NCI-H1436 treated with DMSO at 0.1 percent for 48 hours (cell line): ENCODE data around the gene SIAH2.

Experiments used
- DNase-seq: peaks from one replicate; lab custom pipeline; 2025; lab: John Stamatoyannopoulos, UW

The SIAH2 gene

DNA sequence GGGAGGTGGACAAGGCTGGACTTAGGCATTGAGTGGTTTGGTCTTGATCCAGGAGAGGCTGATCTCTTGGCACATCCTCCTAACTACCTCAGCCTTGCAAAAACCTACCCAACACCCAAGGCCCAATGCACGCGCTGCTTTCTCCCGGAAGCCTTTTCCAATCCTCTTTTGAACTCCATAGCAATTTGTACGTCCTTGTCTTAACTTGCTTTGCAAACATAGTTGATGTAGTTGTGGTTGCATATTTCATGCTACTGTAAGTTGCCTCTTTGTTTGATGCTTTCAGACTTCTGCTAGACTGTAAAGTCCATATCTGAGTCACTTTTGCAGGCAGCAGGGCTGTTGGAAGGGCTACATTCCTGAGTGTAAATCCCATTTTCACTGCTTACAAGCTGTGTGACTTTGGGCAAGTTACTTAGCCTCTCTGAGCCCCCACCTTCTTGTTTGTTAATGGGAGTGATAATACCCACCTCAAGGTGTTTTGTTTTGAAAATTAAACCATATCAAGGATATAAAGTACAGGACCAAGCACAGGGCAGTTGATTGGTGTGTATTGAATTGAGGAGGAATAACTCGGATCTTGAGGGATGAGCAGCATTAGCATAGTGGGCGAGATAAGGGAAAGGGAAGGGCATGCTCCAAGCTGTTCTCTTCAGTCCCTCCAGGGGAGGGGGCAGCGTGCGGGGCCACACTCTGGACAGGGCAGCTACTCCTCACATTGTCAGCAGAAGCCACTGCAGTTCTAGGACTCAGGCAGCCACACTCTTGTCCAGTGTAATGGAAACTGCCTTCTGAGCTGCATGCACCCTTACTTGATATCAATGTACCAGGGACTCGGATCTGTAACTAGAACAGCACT is 28.8 kb downstream of the SIAH2 start:
- no peak for DNase-seq

DNA sequence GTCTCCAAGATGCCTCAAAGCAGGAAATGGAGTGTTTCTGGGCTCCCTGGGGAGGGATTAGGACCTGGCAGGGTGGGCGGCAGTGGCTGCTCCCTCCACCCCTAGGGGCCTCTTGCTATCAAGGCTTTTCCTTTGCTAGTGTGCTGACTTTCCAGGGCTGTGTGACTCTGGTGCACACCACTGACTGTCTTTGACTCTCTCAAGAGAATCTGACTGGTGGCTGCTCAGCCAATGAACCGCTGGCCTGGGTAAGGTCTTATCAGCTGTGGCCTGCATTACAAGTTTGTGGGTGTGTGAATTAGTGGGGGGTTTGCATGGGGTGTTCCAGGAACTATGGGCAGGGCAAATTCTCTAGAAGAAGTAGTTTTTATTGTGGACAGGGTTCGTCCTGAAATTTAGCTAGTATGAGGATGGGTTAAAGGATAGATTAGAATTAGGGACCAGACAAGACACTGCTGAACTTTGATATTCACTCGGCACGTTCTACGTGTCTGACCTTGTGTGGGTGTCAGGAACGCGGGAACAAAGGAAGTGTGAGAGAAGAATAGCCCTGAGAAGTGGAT is 29.5 kb downstream of the SIAH2 start:
- DNase-seq = no peak

DNA sequence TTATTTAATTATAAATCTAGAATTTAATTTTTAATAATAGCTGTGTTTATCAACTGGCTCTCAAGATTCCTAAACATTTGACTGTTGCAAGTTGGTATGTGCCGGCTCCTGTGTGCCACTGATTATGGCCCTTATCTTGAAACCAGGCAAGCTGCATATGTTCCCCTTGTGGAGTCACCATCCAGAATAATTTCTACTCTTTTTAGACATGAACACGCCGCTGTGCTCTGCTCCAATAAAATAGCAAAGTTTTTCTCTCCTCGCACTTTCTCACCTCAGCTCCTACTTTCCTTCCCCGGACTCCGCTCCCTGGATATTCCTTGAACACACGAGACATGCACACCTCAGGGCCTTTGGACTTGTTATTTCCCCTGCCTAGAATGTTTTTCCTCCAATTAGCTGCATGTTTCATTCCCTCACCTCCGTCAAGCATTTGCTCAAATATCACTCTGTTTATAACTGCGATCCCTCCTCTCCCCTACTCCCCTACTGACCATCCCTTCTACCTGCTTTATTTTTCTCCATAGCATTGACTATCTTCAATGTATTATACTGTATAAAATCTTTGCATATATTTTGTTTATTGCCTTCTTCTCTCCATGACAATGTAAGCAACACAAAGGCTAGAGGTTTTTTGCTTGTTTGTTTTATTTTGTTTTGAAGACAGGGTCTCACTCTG is 33.1 kb downstream of the SIAH2 start:
- DNase-seq = no peak

DNA sequence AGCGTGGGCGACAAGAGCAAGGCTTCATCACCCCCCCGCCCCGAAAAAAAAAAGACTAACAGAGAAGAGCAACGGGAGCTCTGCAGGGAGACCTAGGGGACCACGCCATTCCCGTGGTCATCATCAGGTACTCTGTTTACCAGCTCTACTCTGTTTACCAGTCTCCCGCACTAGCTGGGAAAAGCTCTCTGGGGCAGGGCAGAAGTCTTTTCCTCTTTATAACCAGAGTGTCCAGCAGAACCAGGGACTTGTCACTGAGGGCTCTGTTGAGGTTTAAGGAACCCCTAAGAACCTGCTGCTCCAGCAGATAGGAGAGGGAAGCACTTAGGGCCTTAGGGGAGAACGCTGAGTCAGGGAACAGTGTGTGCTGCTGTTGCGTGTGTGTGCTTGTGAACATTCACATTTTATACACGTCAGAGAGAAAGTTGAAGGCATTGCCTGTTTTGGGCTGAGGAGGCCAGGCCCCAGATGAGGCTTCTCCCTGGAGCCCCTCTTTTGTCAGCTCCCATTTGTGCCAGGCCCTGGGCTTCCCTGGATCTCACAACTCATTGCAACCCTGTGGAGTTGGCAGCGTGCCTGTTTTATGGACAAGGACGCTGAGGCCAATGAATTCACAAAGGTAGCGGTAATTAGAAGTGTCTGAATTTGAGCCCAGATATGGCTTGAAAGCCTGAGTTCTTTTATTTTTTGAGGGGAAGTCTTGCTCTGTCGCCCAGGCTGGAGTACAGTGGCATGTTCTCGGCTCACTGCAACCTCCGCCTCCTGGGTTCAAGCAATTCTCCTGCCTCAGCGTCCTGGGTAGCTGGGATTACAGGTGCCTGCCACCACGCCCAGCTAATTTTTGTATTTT is 35.1 kb downstream of the SIAH2 start:
- no peak for DNase-seq

DNA sequence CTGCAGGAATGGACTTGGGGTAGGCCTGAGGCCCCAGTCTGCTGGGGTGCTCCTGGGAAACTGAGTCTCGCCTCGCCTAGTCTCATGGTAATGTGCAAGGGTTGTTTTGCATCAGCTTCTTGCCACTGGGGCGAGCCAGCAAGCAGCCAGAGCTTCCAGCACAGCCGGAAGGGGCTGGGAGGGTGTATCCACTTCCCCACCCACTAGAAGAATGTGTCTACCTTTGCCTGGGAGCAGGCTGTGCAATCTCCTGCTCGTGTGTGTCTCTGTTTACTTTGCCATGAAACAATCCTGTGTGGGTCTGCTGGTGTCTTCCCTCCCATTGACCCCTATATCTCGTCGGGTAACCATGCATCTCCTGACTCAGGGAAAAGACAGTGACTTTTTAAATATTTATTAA is 37.4 kb downstream of the SIAH2 start:
- DNase-seq = no peak

DNA sequence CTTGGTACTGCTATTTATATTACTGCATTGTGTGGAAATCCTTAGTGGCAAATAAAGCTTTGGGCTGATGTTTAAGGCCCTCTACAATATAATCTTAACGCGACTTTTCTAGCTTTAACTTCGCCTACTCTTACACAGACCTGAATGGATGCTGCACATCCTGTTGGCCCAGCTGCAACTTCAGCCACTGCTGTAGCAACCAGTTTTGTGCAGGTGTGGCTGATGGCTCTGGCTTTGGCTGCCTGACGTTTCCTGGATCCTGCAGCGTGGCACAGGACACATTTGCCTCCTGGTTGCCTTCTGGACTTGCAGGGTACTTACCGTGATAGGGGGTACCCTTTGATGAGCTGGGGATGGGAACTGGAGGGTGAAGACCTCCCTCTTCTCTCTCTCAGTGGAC is 39.0 kb downstream of the SIAH2 start:
- no peak for DNase-seq

DNA sequence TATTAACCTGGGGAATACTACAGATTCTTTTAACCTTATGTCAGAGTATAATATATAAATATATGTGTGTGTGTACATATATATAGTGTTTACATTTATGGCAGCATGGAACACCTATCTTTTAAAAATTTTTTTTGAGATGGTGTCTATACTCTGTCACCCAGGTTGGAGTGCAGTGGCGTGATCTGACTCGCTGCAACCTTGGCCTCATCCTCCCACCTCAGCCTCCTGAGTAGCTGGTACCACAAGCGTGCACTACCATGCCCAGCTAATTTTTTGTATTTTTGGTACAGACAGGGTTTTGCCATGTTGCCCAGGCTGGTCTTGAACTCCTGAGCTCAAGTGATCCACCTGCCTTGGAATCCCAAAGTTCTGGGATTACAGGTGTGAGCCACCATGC is 40.7 kb downstream of the SIAH2 start:
- no peak for DNase-seq

DNA sequence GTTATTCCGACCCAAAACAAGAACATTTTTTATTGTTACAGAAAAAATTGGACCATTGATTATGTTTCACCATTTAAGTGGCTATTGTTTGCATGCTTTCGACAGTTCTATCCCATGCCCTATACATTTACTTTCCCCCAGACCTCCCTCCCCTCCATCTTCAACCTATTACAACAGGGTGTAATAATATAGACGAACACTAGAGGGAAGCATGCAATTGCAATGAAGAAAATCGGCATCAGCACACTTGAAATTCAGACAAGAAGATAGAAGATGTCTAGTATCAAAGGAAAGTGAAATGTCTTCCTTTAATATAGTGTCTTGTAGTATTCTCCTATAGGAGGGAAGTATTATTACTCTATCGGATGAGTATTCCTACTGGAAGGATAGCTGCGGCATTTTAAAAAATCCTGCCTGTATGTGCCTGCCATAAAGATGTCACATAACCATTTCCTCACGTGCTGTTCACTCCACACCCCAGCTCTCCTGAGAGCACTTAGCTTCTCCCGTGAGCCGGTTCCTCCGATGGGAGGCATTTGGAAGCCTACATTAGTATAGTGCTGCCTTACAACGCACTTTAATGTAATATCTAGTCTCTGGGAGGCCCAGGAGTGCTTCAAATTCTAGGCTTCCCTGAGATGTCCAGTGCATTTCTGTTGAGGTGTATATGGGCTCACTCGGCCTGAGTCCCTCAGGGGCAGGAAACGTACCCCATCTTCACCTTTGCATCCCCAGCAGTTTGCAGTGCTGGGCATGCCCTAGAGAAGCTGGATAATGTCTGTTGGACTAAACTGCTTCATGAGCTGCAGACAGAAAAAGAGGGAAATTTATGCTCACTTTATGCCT is 41.5 kb downstream of the SIAH2 start:
- peak; percentile 45 for DNase-seq

DNA sequence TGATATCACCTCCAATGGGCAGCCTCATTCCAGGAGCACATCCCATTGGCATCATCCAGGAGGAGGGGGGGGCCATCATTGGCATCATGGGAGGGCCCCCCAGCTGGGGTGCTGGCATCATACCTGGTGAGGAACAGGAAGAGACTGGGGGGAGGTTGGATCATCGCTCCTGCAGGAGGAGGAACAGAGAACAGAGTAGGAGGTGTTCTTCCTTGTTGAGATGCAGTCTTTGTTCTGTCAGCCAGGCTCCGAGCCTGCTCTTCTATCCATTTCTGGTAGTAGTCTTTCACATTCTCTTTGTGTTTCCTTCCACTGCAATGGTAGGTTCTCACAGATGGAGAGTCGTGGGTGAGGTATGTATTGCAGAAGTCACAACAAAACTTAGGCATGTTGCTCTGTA is 42.5 kb downstream of the SIAH2 start:
- no peak for DNase-seq

DNA sequence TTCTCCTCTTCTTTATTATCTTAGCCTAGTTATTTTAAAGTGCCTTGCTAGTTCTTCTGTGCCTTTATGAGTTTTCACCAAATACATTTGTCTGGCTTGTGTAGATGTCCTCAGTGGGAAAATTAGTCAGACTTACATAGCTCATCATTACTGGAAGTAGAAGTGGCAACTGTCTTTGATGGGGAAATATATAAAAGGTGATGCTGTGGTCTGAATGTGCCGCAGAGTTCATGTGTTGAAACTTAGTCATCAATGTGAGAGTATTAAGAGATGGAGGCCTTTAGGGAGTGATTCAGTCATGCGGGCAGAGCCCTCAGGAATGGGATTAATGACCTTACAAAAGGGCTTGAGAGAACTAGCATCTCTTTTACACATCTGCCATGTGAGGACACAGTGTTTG is 52.9 kb downstream of the SIAH2 start:
- no peak for DNase-seq

DNA sequence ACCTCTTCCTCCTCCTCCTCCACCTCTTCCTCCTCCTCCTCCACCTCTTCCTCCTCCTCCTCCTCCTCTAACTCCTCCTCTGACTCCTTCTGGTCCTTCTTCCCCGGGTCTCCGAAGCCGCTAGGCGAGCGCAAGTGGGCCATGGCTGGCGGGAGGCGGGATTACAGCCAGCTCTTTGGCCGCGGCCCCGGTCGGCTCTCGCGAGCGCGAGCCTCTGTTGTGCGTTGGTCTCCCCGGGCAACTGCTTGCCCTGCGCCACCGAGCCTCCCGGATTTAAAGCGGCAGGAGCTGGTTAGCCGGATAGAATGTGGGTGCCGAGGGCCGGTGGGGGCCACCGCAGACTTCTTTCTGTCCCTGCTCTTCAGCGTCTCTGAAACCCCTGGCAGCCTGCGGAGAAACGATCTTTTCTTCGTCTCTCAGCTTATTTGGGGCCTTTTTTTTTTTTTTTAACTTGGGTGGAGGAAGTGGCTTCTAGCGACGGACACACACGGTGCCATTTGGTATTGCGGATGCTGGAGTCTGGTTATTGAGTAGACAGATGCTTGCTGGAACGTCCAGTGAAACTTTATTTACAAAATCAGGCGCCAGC is 59.1 kb downstream of the SIAH2 start, which contains the start of gene ERICH6:
ERICH6 (minus strand) TSS at position 165 of the 589 bp plus-strand sequence; CDS start at position 143, 22 bp downstream.
- DNase-seq = peak; percentile 67

DNA sequence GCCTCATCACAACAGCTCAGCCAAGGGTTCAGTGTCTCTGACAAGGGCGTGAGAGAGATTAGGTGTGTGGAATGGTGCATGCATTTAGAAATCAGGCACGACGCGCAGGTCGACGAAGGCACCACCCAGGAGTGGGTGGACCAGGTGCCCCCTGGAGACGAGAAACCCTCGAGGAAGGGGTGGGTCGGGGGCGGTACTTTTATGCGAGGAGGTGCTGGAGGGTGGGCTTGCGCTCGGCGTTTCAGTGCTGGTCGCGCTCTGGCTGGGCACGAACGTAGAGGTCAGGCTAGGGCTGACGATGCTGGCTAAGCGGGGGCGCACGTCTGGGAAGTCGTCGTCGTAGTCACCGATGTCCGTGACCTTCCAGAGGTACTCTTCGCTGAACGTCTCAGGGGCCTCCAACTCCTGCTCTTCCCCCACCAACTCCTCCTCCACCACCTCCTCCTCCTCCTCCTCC is 59.6 kb downstream of the SIAH2 start:
- DNase-seq = no peak

DNA sequence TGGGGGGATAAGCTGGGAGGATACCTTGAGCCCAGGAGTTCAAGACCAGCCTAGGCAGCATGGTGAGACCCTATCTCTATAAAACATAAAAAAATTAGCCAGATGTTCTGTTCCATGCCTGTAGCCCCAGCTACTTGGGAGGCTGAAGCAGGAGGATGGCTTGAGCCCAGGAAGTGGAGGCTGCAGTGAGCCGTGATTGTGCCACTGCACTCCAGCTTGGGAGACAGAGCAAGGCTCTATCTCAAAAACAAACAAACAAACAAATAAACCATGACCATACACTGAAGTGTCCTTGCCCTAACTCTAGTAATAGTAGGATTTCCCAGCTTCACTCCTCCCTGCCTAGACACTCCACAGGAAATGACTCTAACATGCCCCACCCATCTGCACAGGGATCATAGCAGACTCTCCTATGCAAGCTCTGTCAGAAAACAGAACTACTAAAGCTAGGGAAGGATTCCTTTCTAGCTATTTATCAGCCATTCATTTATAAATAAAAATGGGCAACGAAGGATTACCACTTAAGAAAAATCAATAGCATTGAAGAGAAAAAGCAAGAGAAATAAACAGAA is 63.8 kb downstream of the SIAH2 start:
- no peak for DNase-seq

DNA sequence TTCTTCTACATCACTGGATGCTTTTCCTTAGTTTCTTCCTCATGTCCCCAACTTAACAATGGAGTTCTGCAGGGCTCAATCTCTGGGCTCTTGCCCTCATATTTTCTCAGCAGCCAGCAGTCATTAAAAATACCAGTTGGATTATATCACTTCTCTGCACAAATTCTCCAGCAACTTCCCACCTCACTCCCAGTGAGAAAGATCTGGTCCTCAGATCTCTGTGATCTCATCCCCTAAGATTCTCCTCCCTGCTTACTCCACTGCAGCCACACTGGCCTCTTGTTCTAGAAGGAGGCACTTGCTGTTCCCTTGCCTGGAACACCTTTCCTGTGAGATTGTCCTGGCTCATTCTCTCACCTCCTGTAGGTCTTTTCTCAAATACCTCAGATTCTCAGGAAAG is 65.3 kb downstream of the SIAH2 start:
- no peak for DNase-seq

DNA sequence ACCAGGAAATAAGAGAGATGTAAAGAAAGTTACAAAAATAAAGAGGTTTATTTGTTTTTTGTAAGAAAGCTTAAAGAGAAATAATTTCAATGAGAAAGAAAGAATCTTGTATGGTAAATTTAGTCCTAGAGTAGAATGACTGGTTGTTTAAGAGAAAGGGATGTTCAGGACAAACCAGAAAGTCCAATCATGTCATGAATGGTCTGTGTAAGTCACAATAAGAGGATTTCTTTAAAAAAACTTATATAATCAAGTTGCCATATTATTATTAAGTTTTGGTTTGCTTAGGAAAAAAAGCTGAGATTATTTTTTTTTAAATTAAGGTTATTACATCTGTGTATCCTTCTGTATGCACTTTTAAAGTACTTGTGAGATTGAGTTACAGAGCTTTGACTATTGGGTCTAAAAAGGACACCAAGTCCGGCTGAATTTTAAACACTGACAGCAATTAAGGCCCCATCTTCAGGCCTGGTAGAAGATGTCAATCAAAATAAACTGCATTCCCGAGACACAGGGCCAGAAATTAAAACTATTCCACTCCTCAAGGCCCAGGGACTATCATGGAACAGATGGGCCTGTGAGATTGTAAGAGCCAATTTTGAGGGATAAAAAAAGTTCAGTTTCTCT is 71.4 kb downstream of the SIAH2 start:
- no peak for DNase-seq
